BLaER1 treated with 17β-estradiol and CSF1 and Interleukin-3, amounts not matched to agents 10 nM and 100 nM (cell line): ENCODE results near the gene SFT2D1.

ENCODE experiments used
- H3K27ac ChIP-seq, 11 experiments: shearing (Covaris generic); formaldehyde crosslinking; 2 replicates each; pipeline ENCODE4 v1.8.1; 2022
- H3K27me3 ChIP-seq, 11 experiments: shearing (Covaris generic); formaldehyde crosslinking; 2 replicates each; pipeline ENCODE4 v1.8.1; 2022
- H3K36me3 ChIP-seq, 11 experiments: shearing (Covaris generic); formaldehyde crosslinking; 2 replicates each; pipeline ENCODE4 v1.8.1; 2022
- H3K4me1 ChIP-seq, 10 experiments: shearing (Covaris generic); formaldehyde crosslinking; 2 replicates each; pipeline ENCODE4 v1.8.1; 2022
- H3K4me2 ChIP-seq, 11 experiments: shearing (Covaris generic); formaldehyde crosslinking; 2 replicates each; pipeline ENCODE4 v1.8.1; 2022
- H3K4me3 ChIP-seq, 10 experiments: shearing (Covaris generic); formaldehyde crosslinking; 2 replicates each; pipeline ENCODE4 v1.8.1; 2022
- H3K9ac ChIP-seq, 11 experiments: shearing (Covaris generic); formaldehyde crosslinking; 2 replicates each; pipeline ENCODE4 v1.8.1; 2022
- H3K9me3 ChIP-seq, 11 experiments: shearing (Covaris generic); formaldehyde crosslinking; replicated peaks in 1 of 11; 2 replicates each; pipeline ENCODE4 v1.8.1; 2022
- H4K20me1 ChIP-seq, 11 experiments: shearing (Covaris generic); formaldehyde crosslinking; 2 replicates each; pipeline ENCODE4 v1.8.1; 2022
- Cebpa-rat ChIP-seq, 11 experiments: shearing (Covaris generic); IDR thresholded peaks; 2 replicates each; pipeline ENCODE4 v1.8.1; 2022

Gene SFT2D1

GRCh38 chr6:166285233-166285632 is 57.1 kb downstream of the SFT2D1 start:
- TF ChIP-seq Cebpa-rat (IDR thresholded peaks at IDR 0.05), result no peak

DNA sequence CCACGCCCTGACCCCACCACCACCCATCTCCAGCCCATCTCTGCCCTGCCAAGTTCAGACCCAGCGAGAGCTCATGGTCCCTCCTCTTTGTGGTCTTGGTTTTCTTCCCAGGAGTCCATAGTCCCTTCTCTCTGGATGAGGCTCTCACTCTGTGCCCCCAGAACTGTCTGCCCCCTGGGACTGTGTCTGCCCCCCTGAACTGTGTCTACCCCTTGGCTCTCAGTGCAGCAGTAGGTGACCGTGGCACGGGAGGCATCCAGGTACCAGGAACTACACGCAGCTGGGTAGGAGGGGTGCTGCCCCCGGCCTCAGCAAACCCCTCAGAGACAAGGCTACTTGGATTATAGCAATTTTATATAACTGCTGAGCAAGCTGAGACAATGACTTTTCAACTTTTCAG is 57.7 kb downstream of the SFT2D1 start:
- Histone ChIP-seq H3K9me3 (no peaks in the 10 kb centered on the region), H3K36me3 (no peaks in the 10 kb centered on the region), H3K9ac (no peak overlapping the region), H4K20me1 (no peaks in the 10 kb centered on the region), H3K4me2 (no peak overlapping the region), H3K27me3 (no peaks in the 10 kb centered on the region), H3K27ac (no peak overlapping the region), H3K4me1 (peaks cover 8 to 17% (median 11%) of the 10 kb centered on the region in 10 experiments), H3K4me3 (no peak overlapping the region)
- TF ChIP-seq Cebpa-rat (IDR thresholded peaks at IDR 0.05), result no peak

More at GRCh38 chr6:166285233-166285632, 57.1 kb downstream of the SFT2D1 start:
- Histone ChIP-seq H3K36me3 (no peaks in the 10 kb centered on the region), H3K27me3 (no peaks in the 10 kb centered on the region), H3K4me2 (no peak overlapping the region), H3K9me3 (no peaks in the 10 kb centered on the region), H3K4me1 (peaks cover 8 to 17% (median 11%) of the 10 kb centered on the region in 10 experiments), H4K20me1 (no peaks in the 10 kb centered on the region), H3K27ac (no peak overlapping the region), H3K4me3 (no peak overlapping the region), H3K9ac (no peak overlapping the region)

DNA sequence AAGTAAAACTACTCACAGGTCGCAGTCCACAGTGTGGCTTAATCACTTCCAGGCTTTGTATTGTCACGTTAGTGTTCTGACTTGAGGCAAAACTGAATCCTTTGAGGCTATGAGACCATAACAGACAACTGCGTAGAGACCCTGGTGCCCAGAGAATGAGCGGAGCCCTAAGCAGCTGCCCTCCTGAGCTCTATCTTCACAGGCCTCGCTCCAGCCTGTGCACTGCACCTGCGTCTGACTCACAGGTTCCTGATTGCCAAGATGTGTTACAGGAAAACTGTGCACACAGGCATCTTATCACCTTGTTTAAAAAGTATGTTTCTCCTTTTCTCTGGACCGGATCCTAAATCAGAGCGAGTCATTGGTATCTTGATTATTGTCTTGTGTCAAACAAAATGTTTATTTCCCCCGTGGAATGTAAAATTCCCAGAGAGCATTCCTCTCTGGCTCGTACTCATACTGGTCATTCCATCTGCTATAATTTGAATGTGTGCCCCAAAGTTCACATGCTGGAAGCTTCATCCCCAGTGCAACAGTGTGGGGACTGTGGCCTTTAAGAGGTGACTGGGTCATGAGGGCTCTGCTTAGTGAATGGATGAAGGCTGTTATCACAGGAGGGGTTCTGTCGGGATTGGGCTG is 59.8 kb downstream of the SFT2D1 start:
- Histone ChIP-seq H3K4me3 (no peak overlapping the region), H3K4me1 (peaks cover 7 to 16% (median 11%) of the 10 kb centered on the region in 10 experiments), H3K27ac (no peak overlapping the region), H3K9ac (no peak overlapping the region), H3K36me3 (no peaks in the 10 kb centered on the region), H3K27me3 (no peaks in the 10 kb centered on the region), H4K20me1 (no peaks in the 10 kb centered on the region; a peak in 1 of 22 replicates), H3K4me2 (no peak overlapping the region), H3K9me3 (no peaks in the 10 kb centered on the region)
- TF ChIP-seq Cebpa-rat (IDR thresholded peaks at IDR 0.05), result no peak

DNA sequence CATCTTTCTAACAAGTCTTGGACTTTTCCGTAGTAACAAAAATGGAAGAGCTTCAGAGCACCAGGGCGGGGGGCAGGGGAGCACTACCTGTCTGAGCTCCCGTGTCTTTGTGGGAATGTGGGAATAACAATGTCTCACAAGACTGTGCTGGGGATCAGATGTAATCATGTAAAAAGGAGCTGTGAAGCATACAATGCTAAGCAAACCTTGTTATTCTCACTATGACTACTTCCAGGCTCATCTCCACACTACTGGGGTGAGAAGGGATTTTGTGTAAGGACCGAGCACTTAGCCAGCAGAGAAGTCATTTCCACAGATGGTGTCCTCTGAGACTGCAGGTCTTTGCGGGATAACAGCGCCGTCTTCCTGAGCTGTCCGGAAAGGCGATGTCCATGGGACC is 61.2 kb downstream of the SFT2D1 start:
- Histone ChIP-seq H3K36me3 (no peaks in the 10 kb centered on the region), H4K20me1 (no peaks in the 10 kb centered on the region; a peak in 1 of 22 replicates), H3K27me3 (no peaks in the 10 kb centered on the region), H3K9me3 (no peaks in the 10 kb centered on the region), H3K4me1 (peaks cover 0 to 2% (median 0%) of the 10 kb centered on the region in 10 experiments; a peak in 2 of 20 replicates), H3K27ac (no peak overlapping the region), H3K4me2 (no peak overlapping the region), H3K4me3 (no peak overlapping the region), H3K9ac (no peak overlapping the region)
- TF ChIP-seq Cebpa-rat (IDR thresholded peaks at IDR 0.05), result no peak

- no peak for TF ChIP-seq Cebpa-rat (IDR thresholded peaks at IDR 0.05)
- Histone ChIP-seq H3K27ac (no peak overlapping the region), H3K4me2 (no peak overlapping the region), H3K27me3 (no peaks in the 10 kb centered on the region), H3K36me3 (no peaks in the 10 kb centered on the region), H4K20me1 (no peaks in the 10 kb centered on the region; a peak in 1 of 22 replicates), H3K4me1 (peaks cover 0 to 3% (median 0%) of the 10 kb centered on the region in 10 experiments; a peak in 1 of 20 replicates), H3K9ac (no peak overlapping the region), H3K4me3 (no peak overlapping the region), H3K9me3 (no peaks in the 10 kb centered on the region)
These were observed 63.0 kb downstream of the SFT2D1 start for GRCh38 chr6:166279393-166279679.

GRCh38 chr6:166278579-166279392 is 63.6 kb downstream of the SFT2D1 start:
- H3K27me3 ChIP-seq, result no peaks in the 10 kb centered on the region
- H3K4me3 ChIP-seq, result no peak overlapping the region
- H4K20me1 ChIP-seq, result no peaks in the 10 kb centered on the region; a peak in 1 of 22 replicates
- no peak overlapping the region for H3K27ac ChIP-seq
- H3K36me3 ChIP-seq, result no peaks in the 10 kb centered on the region
- H3K9me3 ChIP-seq, result no peaks in the 10 kb centered on the region
- H3K4me1 ChIP-seq, result peaks cover 0 to 3% (median 0%) of the 10 kb centered on the region in 10 experiments; a peak in 1 of 20 replicates
- no peak for TF ChIP-seq Cebpa-rat (IDR thresholded peaks at IDR 0.05)
- no peak overlapping the region for H3K4me2 ChIP-seq
- H3K9ac ChIP-seq, result no peak overlapping the region

GRCh38 chr6:166277892-166278578 is 64.3 kb downstream of the SFT2D1 start:
- H3K9me3 ChIP-seq, result no peaks in the 10 kb centered on the region
- no peaks in the 10 kb centered on the region for H3K27me3 ChIP-seq
- H3K9ac ChIP-seq, result no peak overlapping the region
- H3K36me3 ChIP-seq, result no peaks in the 10 kb centered on the region
- TF ChIP-seq Cebpa-rat (IDR thresholded peaks at IDR 0.05), result 0 out of 22 replicates have a peak, but pooled peaks of 1 of the 11 experiments have one; percentile 13
- H3K4me2 ChIP-seq, result no peak overlapping the region
- H3K4me3 ChIP-seq, result no peak overlapping the region
- H3K4me1 ChIP-seq, result peaks cover 0 to 3% (median 0%) of the 10 kb centered on the region in 10 experiments; a peak in 1 of 20 replicates
- H4K20me1 ChIP-seq, result no peaks in the 10 kb centered on the region; a peak in 1 of 22 replicates
- H3K27ac ChIP-seq, result no peak overlapping the region

DNA sequence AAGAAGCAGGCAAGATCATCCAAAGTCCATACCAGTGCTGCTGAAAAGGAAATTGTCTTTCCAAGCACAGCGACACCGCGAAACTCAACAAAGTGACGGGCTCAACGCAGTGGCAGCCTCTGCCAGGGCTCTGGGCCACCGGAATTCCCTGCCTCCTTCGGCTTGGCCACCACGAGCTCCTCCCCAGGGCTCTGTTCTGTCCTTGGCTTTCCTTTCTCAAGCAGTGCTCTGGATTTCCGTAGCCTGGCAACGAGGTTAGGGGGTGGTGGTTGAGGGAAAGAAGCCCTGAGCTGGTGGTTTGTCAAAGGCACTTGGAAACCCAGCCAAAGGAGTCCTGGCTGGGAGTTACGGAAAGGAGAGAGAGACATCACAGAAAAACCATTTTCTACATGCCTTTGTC is 65.3 kb downstream of the SFT2D1 start:
- Histone ChIP-seq H3K4me3 (no peak overlapping the region), H4K20me1 (no peaks in the 10 kb centered on the region; a peak in 1 of 22 replicates), H3K9ac (no peak overlapping the region), H3K36me3 (no peaks in the 10 kb centered on the region), H3K27ac (no peak overlapping the region), H3K4me2 (no peak overlapping the region), H3K9me3 (no peaks in the 10 kb centered on the region), H3K4me1 (peaks cover 0 to 3% (median 0%) of the 10 kb centered on the region in 10 experiments; a peak in 1 of 20 replicates), H3K27me3 (no peaks in the 10 kb centered on the region)
- no peak for TF ChIP-seq Cebpa-rat (IDR thresholded peaks at IDR 0.05)

DNA sequence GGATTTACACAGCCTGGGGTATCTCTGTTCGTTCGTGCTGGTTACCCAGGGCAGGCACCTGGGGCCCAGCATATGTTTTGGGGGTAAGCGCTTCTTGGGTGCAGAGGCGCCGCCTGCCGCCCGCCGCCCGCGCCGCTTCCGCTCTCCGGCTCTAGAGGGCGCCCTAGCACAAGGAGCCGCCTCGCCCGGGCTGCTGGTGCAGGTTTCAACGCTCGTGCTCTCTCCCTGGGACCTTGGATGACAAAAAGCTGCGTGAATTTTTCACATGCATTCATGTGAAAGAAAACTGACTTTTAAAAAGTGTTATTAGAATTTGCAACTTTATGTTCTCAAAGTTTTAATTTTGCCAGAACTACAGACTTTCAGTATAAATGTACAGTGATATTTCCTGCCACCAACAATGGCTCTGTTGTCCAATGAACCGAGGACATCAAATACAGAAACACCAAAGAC is 66.6 kb downstream of the SFT2D1 start:
- Histone ChIP-seq H3K9ac (no peak overlapping the region), H4K20me1 (no peaks in the 10 kb centered on the region; a peak in 1 of 22 replicates), H3K27me3 (no peaks in the 10 kb centered on the region), H3K27ac (no peak overlapping the region), H3K4me2 (peak overlapping the region in 3 of 11 experiments; percentile 11 to 62 (median 35); a peak in 3 of 22 replicates), H3K4me1 (peaks cover 0 to 3% (median 0%) of the 10 kb centered on the region in 10 experiments; a peak in 1 of 20 replicates), H3K4me3 (no peak overlapping the region), H3K36me3 (no peaks in the 10 kb centered on the region), H3K9me3 (no peaks in the 10 kb centered on the region)
- TF ChIP-seq Cebpa-rat (IDR thresholded peaks at IDR 0.05), result no peak
